ENCODE measurements around the gene GADD45GIP1. TPM values are rescaled to one million over a fixed set of nuclear protein-coding genes. Genes with fewer than 3 reads are reported as not detected.

The GADD45GIP1 gene
- total and polyA plus RNA-seq, 10 of the 15 experiments (the other 5 are each of a cell fraction or from before 2014, with no cell fraction given), result 5.1 to 136 (median 30.1) TPM

DNA sequence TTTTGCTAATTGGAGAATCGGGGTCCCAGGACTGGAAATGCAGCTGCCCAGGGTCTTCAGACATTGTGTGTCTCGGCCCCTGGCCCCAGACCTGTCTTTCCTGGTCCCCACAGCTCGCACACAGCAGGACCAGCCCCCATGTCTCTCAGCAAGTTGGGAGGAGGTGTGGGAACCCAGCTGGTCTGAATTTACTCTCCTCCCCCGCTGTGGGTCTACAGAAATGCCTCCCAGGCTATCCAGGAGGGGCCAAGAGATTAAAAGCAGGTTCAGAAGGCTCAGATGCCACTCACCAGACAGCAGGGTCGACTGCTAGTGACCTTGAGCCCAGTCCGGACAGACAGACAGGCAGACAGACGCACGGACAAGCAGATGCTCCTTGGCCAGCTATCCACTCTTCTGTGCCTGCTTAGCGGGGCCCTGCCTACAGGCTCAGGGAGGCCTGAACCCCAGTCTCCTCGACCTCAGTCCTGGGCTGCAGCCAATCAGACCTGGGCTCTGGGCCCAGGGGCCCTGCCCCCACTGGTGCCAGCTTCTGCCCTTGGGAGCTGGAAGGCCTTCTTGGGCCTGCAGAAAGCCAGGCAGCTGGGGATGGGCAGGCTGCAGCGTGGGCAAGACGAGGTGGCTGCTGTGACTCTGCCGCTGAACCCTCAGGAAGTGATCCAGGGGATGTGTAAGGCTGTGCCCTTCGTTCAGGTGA lies 12.4 kb upstream of the GADD45GIP1 start, which contains the start of gene DAND5:
Gene DAND5 (plus strand): TSS at position 285 of the 697 bp plus-strand sequence. CDS start 85 bp downstream, at position 370.
- Histone ChIP-seq H2AFZ (ENCODE audit: control insufficient read depth, low read depth, low read length) (no peak within 1 kb of the TSS), H3K9ac (ENCODE audit: control insufficient read depth, insufficient read depth, low read length) (no peak within 1 kb of the TSS), H3K4me3 (no peak within 1 kb of the TSS), H3K79me2 (ENCODE audit: control insufficient read depth, insufficient read depth, low read length) (no peaks in the 10 kb centered on the region), H3K4me1 (ENCODE audit: control insufficient read depth, insufficient read depth, low read length) (0 out of 2 replicates have a peak, but pooled peaks cover 3% of the 10 kb centered on the region), H3K36me3 (ENCODE audit: control insufficient read depth in 2 of 2, insufficient read depth in 2 of 2, low read length in 1 of 2) (no peaks in the 10 kb centered on the region), H3K4me2 (ENCODE audit: control insufficient read depth, insufficient read depth) (no peak within 1 kb of the TSS), H3K9me3 (replicated peaks; ENCODE audit: control insufficient read depth, insufficient read depth, low read length) (no peaks in the 10 kb centered on the region), H3K27me3 (replicated peaks in 1 of 2; ENCODE audit: control insufficient read depth in 2 of 2, insufficient read depth in 2 of 2, low read length in 1 of 2) (no peaks in the 10 kb centered on the region), H4K20me1 (ENCODE audit: control insufficient read depth, insufficient read depth) (no peaks in the 10 kb centered on the region), H3K27ac (ENCODE audit: control insufficient read depth, insufficient read depth) (no peak within 1 kb of the TSS)
- no TSS peak for BruUV-seq (replicated peaks)
- TF ChIP-seq POLR2AphosphoS2 (IDR thresholded peaks at IDR 0.05; ENCODE audit: low read depth, low read length), result no peak
- TF ChIP-seq PML (IDR thresholded peaks at IDR 0.05; ENCODE audit: low read length), result no peak
- no peak for TF ChIP-seq FOS (IDR thresholded peaks at IDR 0.05; ENCODE audit: borderline replicate concordance, extremely low read depth, insufficient read length)
- TF ChIP-seq PAX8 (IDR thresholded peaks at IDR 0.05), result no peak
- no peak for TF ChIP-seq SUZ12 (IDR thresholded peaks at IDR 0.05; ENCODE audit: unreplicated experiment)
- TF ChIP-seq SRF (IDR thresholded peaks at IDR 0.05; ENCODE audit: low read depth in 2 of 2, low read length in 2 of 2), result no peak
- TF ChIP-seq, protein P1, sequence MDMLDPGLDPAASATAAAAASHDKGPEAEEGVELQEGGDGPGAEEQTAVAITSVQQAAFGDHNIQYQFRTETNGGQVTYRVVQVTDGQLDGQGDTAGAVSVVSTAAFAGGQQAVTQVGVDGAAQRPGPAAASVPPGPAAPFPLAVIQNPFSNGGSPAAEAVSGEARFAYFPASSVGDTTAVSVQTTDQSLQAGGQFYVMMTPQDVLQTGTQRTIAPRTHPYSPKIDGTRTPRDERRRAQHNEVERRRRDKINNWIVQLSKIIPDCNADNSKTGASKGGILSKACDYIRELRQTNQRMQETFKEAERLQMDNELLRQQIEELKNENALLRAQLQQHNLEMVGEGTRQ (IDR thresholded peaks at IDR 0.05; ENCODE audit: borderline replicate concordance, low read depth, low read length), result no peak
- no peak for TF ChIP-seq SMAD1 (IDR thresholded peaks at IDR 0.05; ENCODE audit: low read depth, partially characterized antibody)
- TF ChIP-seq SMARCA5 (IDR thresholded peaks at IDR 0.05), result no peak
- TF ChIP-seq ZNF622 (IDR thresholded peaks at IDR 0.05), result no peak
- TF ChIP-seq, protein P2, sequence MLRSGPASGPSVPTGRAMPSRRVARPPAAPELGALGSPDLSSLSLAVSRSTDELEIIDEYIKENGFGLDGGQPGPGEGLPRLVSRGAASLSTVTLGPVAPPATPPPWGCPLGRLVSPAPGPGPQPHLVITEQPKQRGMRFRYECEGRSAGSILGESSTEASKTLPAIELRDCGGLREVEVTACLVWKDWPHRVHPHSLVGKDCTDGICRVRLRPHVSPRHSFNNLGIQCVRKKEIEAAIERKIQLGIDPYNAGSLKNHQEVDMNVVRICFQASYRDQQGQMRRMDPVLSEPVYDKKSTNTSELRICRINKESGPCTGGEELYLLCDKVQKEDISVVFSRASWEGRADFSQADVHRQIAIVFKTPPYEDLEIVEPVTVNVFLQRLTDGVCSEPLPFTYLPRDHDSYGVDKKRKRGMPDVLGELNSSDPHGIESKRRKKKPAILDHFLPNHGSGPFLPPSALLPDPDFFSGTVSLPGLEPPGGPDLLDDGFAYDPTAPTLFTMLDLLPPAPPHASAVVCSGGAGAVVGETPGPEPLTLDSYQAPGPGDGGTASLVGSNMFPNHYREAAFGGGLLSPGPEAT (IDR thresholded peaks at IDR 0.05; ENCODE audit: low read depth), result no peak
- TF ChIP-seq NBN (IDR thresholded peaks at IDR 0.05), result no peak
- no peak for TF ChIP-seq EED (IDR thresholded peaks at IDR 0.05; ENCODE audit: low read depth)
- no peak for TF ChIP-seq ATF7 (IDR thresholded peaks at IDR 0.05; ENCODE audit: low read depth)
- TF ChIP-seq BCL11A (IDR thresholded peaks at IDR 0.05; ENCODE audit: low read depth, low read length), result no peak
- no peak for TF ChIP-seq KLF5 (IDR thresholded peaks at IDR 0.05; ENCODE audit: partially characterized antibody)
- TF ChIP-seq TBL1XR1 (IDR thresholded peaks at IDR 0.05; ENCODE audit: low read depth, low read length), result no peak
- TF ChIP-seq RBBP5 (conservative IDR thresholded peaks at IDR 0.05), result no peak
- TF ChIP-seq LARP7 (IDR thresholded peaks at IDR 0.05), result no peak
- TF ChIP-seq CREB1 (IDR thresholded peaks at IDR 0.05; ENCODE audit: low read depth), result no peak
- POLR2A ChIA-PET, result no interaction called here
- RAD21 ChIA-PET (ENCODE audit: unreplicated experiment), result no interaction called here
- in situ Hi-C loops (cut with MboI) (no loop called here), intact Hi-C loops (cut with micrococcal nuclease; ENCODE audit: unreplicated experiment) (no loop called here)
- FAIRE-seq (no peak), DNase-seq (ENCODE audit: low read depth, low spot score) (no peak), ATAC-seq (no peak)
- WGBS (ENCODE audit: insufficient coverage, insufficient replicate concordance, low lambda C conversion rate, missing lambda C conversion rate), result 30% methylated on average over 14 of the region's 14 CpGs
- CTCF ChIA-PET, result interaction anchor here (1.1 kb wide), 1 partner anchor 92 kb away, joined by 3 read pairs; no protein-coding TSS in a partner anchor
- SMC1A ChIA-PET (ENCODE audit: uncharacterized antibody, unreplicated experiment), result no interaction called here
